ENCODE data around the gene HPSE2.

DNA sequence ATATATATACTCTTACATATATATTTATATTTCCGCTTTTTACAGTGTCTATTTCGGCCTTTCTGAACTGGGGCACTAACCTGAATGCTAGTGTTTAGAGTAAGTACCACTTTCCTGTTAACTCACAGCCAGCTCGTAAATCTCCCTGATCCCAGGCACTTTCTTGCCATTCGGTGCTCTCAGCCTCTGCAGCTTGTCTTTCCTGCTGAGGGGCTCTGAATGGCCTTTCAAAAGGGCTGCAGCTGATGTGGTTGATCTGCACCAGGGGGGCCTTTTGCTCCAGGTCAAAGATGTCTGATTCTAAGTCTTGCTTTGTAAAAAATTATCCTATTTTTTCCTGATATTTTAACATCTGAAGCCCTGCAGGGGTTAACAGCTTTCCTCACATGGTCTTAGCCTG is 763.5 kb downstream of the HPSE2 start:
- no peak for TF ChIP-seq POLR2AphosphoS5 (IDR thresholded peaks at IDR 0.05; ENCODE audit: low read depth, low read length)
- no peak for TF ChIP-seq EP300 (IDR thresholded peaks at IDR 0.05; ENCODE audit: borderline replicate concordance in 1 of 2, low read depth in 1 of 2, low read length in 1 of 2)
- TF ChIP-seq TAF1 (IDR thresholded peaks at IDR 0.05; ENCODE audit: borderline replicate concordance, low read depth, low read length), result no peak
- TF ChIP-seq, protein P1, sequence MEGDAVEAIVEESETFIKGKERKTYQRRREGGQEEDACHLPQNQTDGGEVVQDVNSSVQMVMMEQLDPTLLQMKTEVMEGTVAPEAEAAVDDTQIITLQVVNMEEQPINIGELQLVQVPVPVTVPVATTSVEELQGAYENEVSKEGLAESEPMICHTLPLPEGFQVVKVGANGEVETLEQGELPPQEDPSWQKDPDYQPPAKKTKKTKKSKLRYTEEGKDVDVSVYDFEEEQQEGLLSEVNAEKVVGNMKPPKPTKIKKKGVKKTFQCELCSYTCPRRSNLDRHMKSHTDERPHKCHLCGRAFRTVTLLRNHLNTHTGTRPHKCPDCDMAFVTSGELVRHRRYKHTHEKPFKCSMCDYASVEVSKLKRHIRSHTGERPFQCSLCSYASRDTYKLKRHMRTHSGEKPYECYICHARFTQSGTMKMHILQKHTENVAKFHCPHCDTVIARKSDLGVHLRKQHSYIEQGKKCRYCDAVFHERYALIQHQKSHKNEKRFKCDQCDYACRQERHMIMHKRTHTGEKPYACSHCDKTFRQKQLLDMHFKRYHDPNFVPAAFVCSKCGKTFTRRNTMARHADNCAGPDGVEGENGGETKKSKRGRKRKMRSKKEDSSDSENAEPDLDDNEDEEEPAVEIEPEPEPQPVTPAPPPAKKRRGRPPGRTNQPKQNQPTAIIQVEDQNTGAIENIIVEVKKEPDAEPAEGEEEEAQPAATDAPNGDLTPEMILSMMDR (IDR thresholded peaks at IDR 0.05), result no peak
- TF ChIP-seq SIN3A (IDR thresholded peaks at IDR 0.05; ENCODE audit: borderline replicate concordance, low read depth, low read length), result no peak
- no peak for TF ChIP-seq FOXM1 (IDR thresholded peaks at IDR 0.05; ENCODE audit: low read depth)
- TF ChIP-seq, protein P2, sequence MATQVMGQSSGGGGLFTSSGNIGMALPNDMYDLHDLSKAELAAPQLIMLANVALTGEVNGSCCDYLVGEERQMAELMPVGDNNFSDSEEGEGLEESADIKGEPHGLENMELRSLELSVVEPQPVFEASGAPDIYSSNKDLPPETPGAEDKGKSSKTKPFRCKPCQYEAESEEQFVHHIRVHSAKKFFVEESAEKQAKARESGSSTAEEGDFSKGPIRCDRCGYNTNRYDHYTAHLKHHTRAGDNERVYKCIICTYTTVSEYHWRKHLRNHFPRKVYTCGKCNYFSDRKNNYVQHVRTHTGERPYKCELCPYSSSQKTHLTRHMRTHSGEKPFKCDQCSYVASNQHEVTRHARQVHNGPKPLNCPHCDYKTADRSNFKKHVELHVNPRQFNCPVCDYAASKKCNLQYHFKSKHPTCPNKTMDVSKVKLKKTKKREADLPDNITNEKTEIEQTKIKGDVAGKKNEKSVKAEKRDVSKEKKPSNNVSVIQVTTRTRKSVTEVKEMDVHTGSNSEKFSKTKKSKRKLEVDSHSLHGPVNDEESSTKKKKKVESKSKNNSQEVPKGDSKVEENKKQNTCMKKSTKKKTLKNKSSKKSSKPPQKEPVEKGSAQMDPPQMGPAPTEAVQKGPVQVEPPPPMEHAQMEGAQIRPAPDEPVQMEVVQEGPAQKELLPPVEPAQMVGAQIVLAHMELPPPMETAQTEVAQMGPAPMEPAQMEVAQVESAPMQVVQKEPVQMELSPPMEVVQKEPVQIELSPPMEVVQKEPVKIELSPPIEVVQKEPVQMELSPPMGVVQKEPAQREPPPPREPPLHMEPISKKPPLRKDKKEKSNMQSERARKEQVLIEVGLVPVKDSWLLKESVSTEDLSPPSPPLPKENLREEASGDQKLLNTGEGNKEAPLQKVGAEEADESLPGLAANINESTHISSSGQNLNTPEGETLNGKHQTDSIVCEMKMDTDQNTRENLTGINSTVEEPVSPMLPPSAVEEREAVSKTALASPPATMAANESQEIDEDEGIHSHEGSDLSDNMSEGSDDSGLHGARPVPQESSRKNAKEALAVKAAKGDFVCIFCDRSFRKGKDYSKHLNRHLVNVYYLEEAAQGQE (IDR thresholded peaks at IDR 0.05; ENCODE audit: low read depth, low read length), result no peak
- no peak for TF ChIP-seq YY1 (IDR thresholded peaks at IDR 0.05; ENCODE audit: low read depth)

All from SK-N-SH (cell line).